Uterus (tissue), 2 donors: ENCODE results near the gene RNASE8.

Experiments
- CTCF ChIP-seq, 4 experiments: fragments of 200-600 bp in 2 of 4; fragments of 450-650 bp in 2 of 4; sonication (generic) in 2 of 4; IDR thresholded peaks; one replicate each; pipeline ENCODE4 v1.5.1; 2016 to 2019; ENCODE audit warnings: antibody characterized with exemption in 4 of 4, mild to moderate bottlenecking in 2 of 4, moderate library complexity in 1 of 4
- POLR2A ChIP-seq, 2 donors: fragments of 450-650 bp; IDR thresholded peaks; one replicate each; pipeline ENCODE4 v1.6.1; 2016; ENCODE audit warnings: antibody characterized with exemption in 2 of 2, mild to moderate bottlenecking in 1 of 2, moderate library complexity in 1 of 2

DNA sequence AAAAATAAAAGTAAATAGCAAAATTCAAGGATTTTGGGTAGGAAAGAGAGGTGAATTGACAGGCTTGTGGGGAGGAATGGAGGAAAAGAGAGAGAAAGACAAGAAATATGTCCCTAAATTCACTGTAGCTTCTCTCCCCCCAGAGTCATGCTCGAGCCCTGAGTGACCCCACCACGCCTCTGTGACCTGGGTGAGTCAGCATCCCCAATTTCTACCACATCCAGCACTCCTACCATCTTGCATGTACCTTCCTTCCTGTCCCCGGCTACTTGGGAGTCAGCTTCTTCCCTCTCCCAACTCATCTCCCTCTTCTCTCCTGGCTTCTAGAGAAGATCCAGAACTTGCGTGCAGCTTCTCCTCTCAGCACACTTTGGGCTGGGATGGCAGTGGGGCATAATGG, 31.1 kb downstream of the RNASE8 start:
- TF ChIP-seq POLR2A (IDR thresholded peaks at IDR 0.05) (no peak), CTCF (IDR thresholded peaks at IDR 0.05) (no peak)
